ENCODE results near the gene PDSS1. TPM values are rescaled to one million over a fixed set of nuclear protein-coding genes. Genes with fewer than 3 reads are reported as not detected.
"Not testable (repeated sequence)": the region's sequence is repeated elsewhere in the genome, so short reads cannot be mapped to it uniquely, and the experiment has no call there.

The PDSS1 gene, protein sequence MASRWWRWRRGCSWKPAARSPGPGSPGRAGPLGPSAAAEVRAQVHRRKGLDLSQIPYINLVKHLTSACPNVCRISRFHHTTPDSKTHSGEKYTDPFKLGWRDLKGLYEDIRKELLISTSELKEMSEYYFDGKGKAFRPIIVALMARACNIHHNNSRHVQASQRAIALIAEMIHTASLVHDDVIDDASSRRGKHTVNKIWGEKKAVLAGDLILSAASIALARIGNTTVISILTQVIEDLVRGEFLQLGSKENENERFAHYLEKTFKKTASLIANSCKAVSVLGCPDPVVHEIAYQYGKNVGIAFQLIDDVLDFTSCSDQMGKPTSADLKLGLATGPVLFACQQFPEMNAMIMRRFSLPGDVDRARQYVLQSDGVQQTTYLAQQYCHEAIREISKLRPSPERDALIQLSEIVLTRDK
- 10 to 100 TPM in 1 of 4 donors, 1 to 10 TPM in 3; 3.6 to 17.9 (median 9.2) TPM for total RNA-seq

DNA sequence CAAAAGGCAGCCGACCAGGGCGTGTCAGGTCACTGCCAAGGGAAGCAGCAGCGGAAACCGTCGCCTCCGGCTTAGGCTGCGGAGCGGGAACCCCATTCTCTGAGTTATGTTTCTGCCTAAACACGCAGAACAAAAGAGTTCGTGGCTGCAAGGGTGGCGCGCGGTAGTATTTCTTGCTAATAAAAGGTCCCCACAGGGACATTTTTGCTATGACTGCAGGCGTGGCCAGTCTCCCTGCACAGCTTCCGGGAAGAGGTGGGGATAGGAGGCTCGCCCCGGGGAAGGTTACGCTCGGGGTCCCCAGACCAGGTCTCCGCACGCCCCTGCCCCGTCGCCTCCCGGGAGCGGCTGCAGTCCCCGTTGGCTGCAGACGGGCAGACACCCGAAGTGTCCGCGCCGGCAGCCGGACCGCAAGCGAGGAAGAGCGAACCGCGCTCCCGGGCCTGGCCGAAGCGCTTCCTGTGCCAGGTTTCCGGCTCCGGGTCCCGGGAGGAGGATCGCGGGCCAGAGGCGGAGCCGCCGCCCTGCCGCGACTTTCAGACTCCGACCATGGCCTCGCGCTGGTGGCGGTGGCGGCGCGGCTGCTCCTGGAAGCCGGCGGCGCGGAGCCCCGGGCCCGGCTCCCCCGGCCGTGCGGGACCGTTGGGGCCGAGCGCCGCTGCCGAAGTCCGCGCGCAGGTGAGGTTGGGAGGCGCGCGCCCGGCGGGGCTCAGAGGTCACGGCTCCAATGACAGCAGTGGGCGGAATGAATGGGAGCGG, at the start of gene PDSS1:
TSS of gene PDSS1 (plus strand) at position 539 of the 759 bp plus-strand sequence. CDS start at position 550, 11 bp downstream.
- peak within 1 kb of the TSS; percentile 75 to 76 for H3K27ac ChIP-seq
- TF ChIP-seq POLR2A (IDR thresholded peaks at IDR 0.05): peak in 1 of 2 donors; percentile 46
- TF ChIP-seq, protein P1, sequence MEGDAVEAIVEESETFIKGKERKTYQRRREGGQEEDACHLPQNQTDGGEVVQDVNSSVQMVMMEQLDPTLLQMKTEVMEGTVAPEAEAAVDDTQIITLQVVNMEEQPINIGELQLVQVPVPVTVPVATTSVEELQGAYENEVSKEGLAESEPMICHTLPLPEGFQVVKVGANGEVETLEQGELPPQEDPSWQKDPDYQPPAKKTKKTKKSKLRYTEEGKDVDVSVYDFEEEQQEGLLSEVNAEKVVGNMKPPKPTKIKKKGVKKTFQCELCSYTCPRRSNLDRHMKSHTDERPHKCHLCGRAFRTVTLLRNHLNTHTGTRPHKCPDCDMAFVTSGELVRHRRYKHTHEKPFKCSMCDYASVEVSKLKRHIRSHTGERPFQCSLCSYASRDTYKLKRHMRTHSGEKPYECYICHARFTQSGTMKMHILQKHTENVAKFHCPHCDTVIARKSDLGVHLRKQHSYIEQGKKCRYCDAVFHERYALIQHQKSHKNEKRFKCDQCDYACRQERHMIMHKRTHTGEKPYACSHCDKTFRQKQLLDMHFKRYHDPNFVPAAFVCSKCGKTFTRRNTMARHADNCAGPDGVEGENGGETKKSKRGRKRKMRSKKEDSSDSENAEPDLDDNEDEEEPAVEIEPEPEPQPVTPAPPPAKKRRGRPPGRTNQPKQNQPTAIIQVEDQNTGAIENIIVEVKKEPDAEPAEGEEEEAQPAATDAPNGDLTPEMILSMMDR (IDR thresholded peaks at IDR 0.05): no peak
- DNase-seq: peak; percentile 57 to 64
- H3K36me3 ChIP-seq: no peaks in the 10 kb centered on the region
- no peaks in the 10 kb centered on the region for H3K4me1 ChIP-seq
- H3K4me3 ChIP-seq: peak within 1 kb of the TSS; percentile 66 to 93
- H3K27me3 ChIP-seq: no peaks in the 10 kb centered on the region
- no peaks in the 10 kb centered on the region for H3K9me3 ChIP-seq
- intact Hi-C loops (cut with DNase I; ENCODE audit: low total_unique reads): no loop called here

DNA sequence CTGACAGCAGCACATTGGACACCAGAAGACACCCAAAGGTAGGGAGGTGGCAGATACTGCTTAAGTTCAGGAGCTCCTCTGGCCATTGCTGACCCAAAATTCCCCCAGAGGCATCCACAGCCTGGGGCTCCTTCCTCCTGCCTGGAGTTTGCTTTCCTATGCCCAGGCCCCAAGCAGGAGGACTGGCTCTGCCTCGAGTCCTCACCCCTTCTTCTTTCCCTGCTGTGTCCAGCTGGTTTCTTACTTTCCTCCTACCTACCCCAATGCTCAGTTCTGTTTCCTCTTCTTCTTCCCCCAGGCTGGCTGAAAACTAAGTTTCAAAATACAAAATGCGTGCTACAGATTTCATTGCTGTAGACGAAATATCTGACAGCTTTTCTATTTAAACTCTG, 49.3 kb upstream of the PDSS1 start:
- H3K27ac ChIP-seq; H3K27me3 ChIP-seq; H3K4me3 ChIP-seq; H3K9me3 ChIP-seq; H3K36me3 ChIP-seq; intact Hi-C loops (cut with DNase I; ENCODE audit: low total_unique reads); DNase-seq; H3K4me1 ChIP-seq: not testable (repeated sequence)

DNA sequence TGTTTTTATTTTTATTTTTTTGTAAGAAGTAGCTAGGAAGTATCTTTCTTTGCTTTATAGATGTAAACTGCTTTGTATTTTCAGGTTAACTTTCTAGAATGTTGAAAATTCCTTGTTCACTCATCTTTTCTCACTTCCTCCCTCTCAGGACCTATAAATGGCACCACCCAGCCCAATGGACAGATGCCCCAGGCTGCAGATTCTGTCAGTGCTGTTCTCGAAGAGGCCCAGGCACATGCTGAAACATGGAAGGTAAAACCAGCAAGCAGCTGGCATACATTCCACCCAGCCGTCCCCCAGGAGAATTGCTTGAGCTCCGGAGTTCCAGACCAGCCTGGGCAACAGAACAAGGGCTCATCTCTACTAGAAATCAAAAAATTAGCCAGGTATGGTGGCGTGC, 47.1 kb upstream of the PDSS1 start:
- Histone ChIP-seq H3K27me3 (no peaks in the 10 kb centered on the region), H3K27ac (no peak overlapping the region), H3K9me3 (no peaks in the 10 kb centered on the region), H3K4me3 (no peak overlapping the region), H3K36me3 (no peaks in the 10 kb centered on the region), H3K4me1 (no peaks in the 10 kb centered on the region)
- TF ChIP-seq POLR2A (IDR thresholded peaks at IDR 0.05): no peak
- TF ChIP-seq, protein P1 (IDR thresholded peaks at IDR 0.05): no peak
- intact Hi-C loops (cut with DNase I; ENCODE audit: low total_unique reads): no loop called here
- DNase-seq: no peak

DNA sequence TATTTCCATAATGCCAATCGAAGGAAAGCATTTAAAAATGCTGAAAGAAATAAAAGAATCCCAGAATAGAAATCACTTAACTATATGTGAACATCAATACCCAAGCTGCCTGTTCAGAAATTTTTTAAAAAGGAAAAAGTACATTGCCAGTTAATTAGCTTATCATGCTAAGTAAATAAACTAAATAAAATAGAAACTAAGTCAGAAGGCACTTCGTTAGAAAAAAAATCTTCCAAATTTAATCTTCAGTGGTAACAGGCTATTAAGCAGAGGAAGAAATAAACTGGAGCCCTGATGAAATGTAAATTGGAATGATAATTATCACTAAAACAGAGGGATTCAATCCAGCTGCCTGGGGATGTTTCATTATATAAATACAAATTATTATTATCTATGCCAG, 46.0 kb upstream of the PDSS1 start:
- H3K27ac ChIP-seq; H3K4me1 ChIP-seq; H3K4me3 ChIP-seq; H3K27me3 ChIP-seq; H3K9me3 ChIP-seq; intact Hi-C loops (cut with DNase I; ENCODE audit: low total_unique reads); H3K36me3 ChIP-seq; DNase-seq: not testable (repeated sequence)

DNA sequence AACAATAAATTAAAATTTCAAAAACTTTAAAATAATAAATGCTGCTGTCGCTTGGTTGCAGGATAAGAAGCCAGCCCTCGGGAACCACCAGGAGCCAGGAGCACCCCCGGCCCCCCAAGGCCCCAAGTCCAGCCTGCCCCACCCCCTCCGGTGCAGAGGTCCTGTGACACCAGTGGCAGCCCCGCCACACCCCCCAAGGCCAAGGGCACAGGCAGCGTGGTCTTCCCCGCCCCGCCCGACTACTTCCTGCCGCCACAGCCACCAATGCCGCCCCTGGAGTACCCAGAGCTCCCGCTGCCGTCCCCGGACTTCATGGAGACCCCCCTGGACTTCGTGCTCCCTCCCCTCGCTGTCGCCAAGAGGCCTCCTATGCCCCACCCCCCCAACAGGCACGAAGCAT, 44.5 kb upstream of the PDSS1 start:
- Histone ChIP-seq H3K27ac (no peak overlapping the region), H3K4me1 (no peaks in the 10 kb centered on the region), H3K9me3 (no peaks in the 10 kb centered on the region), H3K27me3 (no peaks in the 10 kb centered on the region), H3K4me3 (no peak overlapping the region), H3K36me3 (no peaks in the 10 kb centered on the region)
- intact Hi-C loops (cut with DNase I; ENCODE audit: low total_unique reads): no loop called here
- DNase-seq: no peak
- TF ChIP-seq POLR2A (IDR thresholded peaks at IDR 0.05): no peak
- TF ChIP-seq, protein P1 (IDR thresholded peaks at IDR 0.05): no peak

DNA sequence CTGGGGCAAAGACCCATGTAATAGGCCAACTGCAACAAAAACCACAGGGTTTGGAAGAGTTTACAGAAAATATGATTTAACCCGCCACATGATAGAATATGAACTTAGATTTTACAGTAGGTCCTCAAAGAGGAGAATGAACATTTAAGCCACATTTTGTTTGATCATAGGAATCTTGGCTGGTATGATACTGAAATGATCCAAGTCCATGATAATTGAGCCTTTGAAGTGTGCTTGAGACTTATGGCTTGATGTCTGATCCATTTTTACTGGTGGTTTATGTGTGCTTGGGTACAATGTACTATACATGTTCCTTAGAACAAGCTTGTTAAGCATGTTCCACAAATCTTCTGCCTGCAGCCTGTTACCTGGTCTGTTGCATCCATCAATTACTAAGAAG, 41.8 kb upstream of the PDSS1 start:
- intact Hi-C loops (cut with DNase I; ENCODE audit: low total_unique reads): no loop called here
- no peak overlapping the region for H3K27ac ChIP-seq
- no peak for DNase-seq
- no peaks in the 10 kb centered on the region for H3K4me1 ChIP-seq
- no peak for TF ChIP-seq POLR2A (IDR thresholded peaks at IDR 0.05)
- TF ChIP-seq, protein P1 (IDR thresholded peaks at IDR 0.05): no peak
- H3K4me3 ChIP-seq: no peak overlapping the region
- H3K27me3 ChIP-seq: no peaks in the 10 kb centered on the region
- H3K36me3 ChIP-seq: no peaks in the 10 kb centered on the region
- H3K9me3 ChIP-seq: no peaks in the 10 kb centered on the region

Measured in uterus (tissue), 4 donors.